Measurements from ENCODE around the gene RAB11FIP3.

Gene RAB11FIP3

DNA sequence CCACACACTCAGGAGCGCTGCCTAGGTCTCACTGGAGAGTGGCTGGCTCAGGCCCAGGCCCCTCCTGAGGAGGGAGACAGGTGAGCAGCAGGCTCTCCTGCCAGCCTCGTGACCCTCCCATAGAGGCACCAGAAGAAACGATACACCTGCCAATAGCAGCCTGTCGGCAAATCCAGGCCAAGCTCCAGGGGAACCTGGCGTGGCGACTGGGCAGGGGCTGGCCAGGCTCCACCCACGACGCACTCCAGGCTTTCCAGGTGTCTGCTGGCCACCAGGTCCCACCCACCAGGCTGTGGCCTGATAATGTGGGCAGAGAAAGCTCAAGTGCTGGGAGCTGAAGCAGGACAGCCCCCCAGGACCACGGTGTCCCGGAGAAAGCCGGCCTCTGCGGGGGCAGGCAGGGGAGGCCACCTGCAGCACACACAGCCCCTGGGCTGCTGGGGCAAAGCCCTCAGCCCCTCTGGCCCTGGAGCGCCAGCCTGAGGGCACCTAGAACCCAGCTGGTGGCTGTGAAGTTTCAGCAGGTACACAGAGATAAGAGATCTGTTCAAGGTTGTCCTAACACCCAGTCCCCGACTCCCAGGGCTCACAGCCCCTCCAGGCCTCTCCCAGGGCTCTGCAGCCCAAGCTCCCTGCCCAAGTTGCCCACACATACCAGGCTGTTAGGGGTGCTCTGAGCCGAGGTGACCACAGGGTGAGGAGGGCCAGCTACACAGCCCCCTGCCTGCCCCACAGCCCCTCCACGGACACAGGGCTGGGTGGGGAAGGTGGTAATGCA, 46.1 kb upstream of the RAB11FIP3 start:
- TF ChIP-seq, protein P1, sequence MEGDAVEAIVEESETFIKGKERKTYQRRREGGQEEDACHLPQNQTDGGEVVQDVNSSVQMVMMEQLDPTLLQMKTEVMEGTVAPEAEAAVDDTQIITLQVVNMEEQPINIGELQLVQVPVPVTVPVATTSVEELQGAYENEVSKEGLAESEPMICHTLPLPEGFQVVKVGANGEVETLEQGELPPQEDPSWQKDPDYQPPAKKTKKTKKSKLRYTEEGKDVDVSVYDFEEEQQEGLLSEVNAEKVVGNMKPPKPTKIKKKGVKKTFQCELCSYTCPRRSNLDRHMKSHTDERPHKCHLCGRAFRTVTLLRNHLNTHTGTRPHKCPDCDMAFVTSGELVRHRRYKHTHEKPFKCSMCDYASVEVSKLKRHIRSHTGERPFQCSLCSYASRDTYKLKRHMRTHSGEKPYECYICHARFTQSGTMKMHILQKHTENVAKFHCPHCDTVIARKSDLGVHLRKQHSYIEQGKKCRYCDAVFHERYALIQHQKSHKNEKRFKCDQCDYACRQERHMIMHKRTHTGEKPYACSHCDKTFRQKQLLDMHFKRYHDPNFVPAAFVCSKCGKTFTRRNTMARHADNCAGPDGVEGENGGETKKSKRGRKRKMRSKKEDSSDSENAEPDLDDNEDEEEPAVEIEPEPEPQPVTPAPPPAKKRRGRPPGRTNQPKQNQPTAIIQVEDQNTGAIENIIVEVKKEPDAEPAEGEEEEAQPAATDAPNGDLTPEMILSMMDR (IDR thresholded peaks at IDR 0.05; ENCODE audit: insufficient read depth, missing control alignments), result no peak
- no peak for FAIRE-seq
- no peak for DNase-seq (ENCODE audit: insufficient read length, low spot score)

DNA sequence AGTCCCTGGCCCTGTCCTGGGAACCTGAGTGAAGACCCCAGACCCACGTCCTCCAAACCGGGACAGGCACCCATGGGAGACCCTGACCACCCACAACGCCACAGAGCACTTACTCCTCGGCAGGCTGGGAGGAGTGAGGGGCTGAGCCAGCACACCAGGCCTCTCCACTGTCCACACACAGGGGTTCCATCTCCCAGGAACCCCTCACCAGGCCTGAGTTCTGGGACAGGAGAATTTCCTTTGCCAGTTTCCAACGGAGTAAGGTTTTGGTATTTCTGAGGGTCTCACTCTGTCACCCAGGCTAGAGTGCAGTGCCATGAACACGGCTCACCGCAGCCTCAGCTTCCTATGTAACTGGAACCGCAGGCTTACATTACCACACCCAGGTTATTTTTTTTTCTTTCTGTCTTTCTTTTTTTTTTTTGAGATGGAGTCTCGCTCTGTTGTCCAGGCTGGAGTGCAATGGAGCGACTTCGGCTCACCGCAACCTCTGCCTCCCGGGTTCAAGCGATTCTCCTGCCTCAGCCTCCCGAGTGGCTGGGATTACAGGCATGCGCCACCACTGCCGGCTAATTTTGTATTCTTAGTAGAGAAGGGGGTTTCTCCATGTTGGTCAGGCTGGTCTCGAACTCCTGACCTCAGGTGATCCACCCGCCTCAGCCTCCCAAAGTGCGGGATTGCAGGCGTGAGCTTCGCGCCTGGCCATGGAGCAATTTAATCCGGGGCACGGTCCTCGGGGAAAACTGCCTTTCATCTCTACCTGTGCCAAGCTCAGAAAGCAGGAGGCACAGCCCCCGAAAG, 45.3 kb upstream of the RAB11FIP3 start:
- TF ChIP-seq, protein P1 (IDR thresholded peaks at IDR 0.05; ENCODE audit: insufficient read depth, missing control alignments), result no peak
- FAIRE-seq, result no peak

DNA sequence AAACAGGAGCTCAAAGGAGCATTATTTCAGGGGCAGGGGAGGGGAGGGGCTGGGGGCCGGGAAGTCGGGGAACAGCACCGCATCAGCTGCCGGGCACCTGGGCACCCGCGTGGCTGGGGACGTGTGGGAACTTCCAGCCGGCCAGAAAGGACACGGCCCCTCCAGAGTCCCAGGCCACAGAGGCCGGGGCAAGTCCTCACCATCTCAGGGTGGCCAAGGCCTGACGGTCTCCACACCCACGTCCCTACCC, 44.8 kb upstream of the RAB11FIP3 start:
- FAIRE-seq (no peak), DNase-seq (ENCODE audit: insufficient read length, low spot score) (no peak)
- TF ChIP-seq, protein P1 (IDR thresholded peaks at IDR 0.05; ENCODE audit: insufficient read depth, missing control alignments), result no peak

More for the DNA sequence above, 45.3 kb upstream of the RAB11FIP3 start:
- DNase-seq (ENCODE audit: insufficient read length, low spot score), result no peak

GRCh38 chr16:381012-381788, 44.2 kb upstream of the RAB11FIP3 start:
- DNase-seq (ENCODE audit: insufficient read length, low spot score) (no peak), FAIRE-seq (no peak)
- TF ChIP-seq, protein P1 (IDR thresholded peaks at IDR 0.05; ENCODE audit: insufficient read depth, missing control alignments), result no peak

DNA sequence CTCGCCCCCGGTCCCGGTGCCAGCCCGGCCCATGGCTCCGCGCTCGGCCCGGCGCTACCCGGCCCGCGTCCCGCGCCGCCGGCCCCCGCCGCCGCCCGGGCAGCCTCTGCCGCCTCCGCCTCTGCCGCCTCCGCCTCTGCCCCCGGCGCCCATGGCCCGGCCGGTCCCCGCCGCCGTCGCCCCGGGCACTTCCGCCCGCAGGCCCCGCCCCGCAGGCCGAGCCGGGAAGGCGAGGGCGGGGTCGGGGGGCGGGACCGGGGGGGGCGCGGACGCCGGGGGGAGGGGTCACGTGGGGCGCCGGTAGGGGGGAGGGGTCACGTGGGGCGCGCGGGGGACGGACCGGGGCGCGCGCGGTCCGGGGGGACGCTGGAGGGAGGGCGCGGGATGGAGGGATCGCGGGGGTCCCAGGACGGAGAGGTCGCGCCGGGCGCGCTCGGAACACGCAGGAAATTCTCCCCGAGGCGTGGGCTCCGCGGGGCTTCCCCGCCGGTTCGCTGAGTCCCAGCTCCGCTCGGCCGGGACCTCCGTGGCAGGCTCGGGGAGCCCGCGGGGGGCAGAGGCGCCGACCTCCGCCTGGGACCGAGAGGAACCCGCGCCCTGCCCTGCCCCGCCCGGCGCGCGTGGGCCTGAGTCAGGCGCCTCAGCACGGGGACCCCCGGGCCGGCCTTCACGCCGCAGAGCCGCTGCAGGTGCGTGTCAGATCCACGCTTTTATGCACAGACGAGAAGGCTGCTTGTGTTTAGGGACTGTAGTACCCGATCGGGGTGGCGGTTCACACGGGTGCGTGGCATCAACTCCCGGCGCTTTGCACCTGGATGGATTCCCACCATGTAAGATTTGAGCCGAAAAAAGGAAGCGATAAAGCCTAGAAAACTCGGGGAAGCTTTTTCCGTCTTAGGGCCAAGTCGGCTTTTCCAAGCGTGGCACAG, 43.4 kb upstream of the RAB11FIP3 start, which contains the start of gene PGAP6:
Gene PGAP6, minus strand, starts transcription at position 190 of the 929 bp plus-strand sequence. Its CDS starts 157 bp downstream, at position 33.
- peak; percentile 81 for DNase-seq (ENCODE audit: insufficient read length, low spot score)
- no peak for FAIRE-seq

More for the DNA sequence above, 43.4 kb upstream of the RAB11FIP3 start, which contains the start of gene PGAP6:
- TF ChIP-seq, protein P1 (IDR thresholded peaks at IDR 0.05; ENCODE audit: insufficient read depth, missing control alignments), result no peak
